Measurements from ENCODE around the gene NIF3L1. TPM values are rescaled to one million over a fixed set of nuclear protein-coding genes. Genes with fewer than 3 reads are reported as not detected.

The NIF3L1 gene
- total RNA-seq, 1 experiment from 2014 or later = 55.4 TPM

- no peak overlapping the region for H2BK5ac ChIP-seq (ENCODE audit: insufficient read length, low read length)
- Mint-ChIP-seq H3K4me3 (no peak overlapping the region), H3K36me3 (ENCODE audit: insufficient read depth in 1 of 3, low read depth in 3 of 3) (peaks cover 16 to 67% (median 63%) of the 10 kb centered on the region in 3 experiments; a peak in 6 of 7 replicates), H3K4me1 (no peaks in the 10 kb centered on the region), H3K27ac (no peak overlapping the region), H3K9me3 (no peaks in the 10 kb centered on the region), H3K27me3 (ENCODE audit: low read depth) (no peaks in the 10 kb centered on the region)
- no peak overlapping the region for H2BK12ac ChIP-seq (ENCODE audit: insufficient read length, low read depth, low read length)
- no peak overlapping the region for H3K9ac ChIP-seq (ENCODE audit: extremely low read depth, insufficient read length, low read length)
- H3K27ac ChIP-seq (ENCODE audit: insufficient read length, low read depth, low read length) = no peak overlapping the region
- no peak overlapping the region for H2BK120ac ChIP-seq (ENCODE audit: low read depth, low read length, poor library complexity, severe bottlenecking)
- no CpG with 5 or more reads among the region's 6 CpGs for WGBS (ENCODE audit: extremely low coverage, insufficient read length, low lambda C conversion rate)
- H2BK15ac ChIP-seq (ENCODE audit: low read depth, low read length) = no peak overlapping the region
- H3K9me3 ChIP-seq (ENCODE audit: control insufficient read depth, low read depth, low read length) = no peaks in the 10 kb centered on the region
- H4K91ac ChIP-seq (ENCODE audit: insufficient read length, low read depth, low read length) = no peak overlapping the region
- H3K27me3 ChIP-seq (ENCODE audit: insufficient read depth, low read length) = no peaks in the 10 kb centered on the region
- H4K5ac ChIP-seq (ENCODE audit: insufficient read length, low read depth, low read length) = no peak overlapping the region
- no peak overlapping the region for H3K23ac ChIP-seq (ENCODE audit: insufficient read length, low read depth, low read length)
- no peak overlapping the region for H3K4me2 ChIP-seq (ENCODE audit: insufficient read depth, insufficient read length, low read length)
- H3K79me1 ChIP-seq (ENCODE audit: insufficient read depth, low read depth, low read length, poor library complexity, severe bottlenecking) = no peaks in the 10 kb centered on the region
- no peak overlapping the region for H3K14ac ChIP-seq (ENCODE audit: insufficient read depth, low read length)
- no peak overlapping the region for H3K56ac ChIP-seq (ENCODE audit: insufficient read length, low read depth, low read length)
- H2AK5ac ChIP-seq (ENCODE audit: insufficient read length, low read length) = no peak overlapping the region
- TF ChIP-seq, protein P1, sequence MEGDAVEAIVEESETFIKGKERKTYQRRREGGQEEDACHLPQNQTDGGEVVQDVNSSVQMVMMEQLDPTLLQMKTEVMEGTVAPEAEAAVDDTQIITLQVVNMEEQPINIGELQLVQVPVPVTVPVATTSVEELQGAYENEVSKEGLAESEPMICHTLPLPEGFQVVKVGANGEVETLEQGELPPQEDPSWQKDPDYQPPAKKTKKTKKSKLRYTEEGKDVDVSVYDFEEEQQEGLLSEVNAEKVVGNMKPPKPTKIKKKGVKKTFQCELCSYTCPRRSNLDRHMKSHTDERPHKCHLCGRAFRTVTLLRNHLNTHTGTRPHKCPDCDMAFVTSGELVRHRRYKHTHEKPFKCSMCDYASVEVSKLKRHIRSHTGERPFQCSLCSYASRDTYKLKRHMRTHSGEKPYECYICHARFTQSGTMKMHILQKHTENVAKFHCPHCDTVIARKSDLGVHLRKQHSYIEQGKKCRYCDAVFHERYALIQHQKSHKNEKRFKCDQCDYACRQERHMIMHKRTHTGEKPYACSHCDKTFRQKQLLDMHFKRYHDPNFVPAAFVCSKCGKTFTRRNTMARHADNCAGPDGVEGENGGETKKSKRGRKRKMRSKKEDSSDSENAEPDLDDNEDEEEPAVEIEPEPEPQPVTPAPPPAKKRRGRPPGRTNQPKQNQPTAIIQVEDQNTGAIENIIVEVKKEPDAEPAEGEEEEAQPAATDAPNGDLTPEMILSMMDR (conservative IDR thresholded peaks at IDR 0.05) = no peak
- H2AFZ ChIP-seq (ENCODE audit: low read length) = no peak overlapping the region
- DNase-seq = no peak
- H4K20me1 ChIP-seq (ENCODE audit: control insufficient read depth, insufficient read depth, insufficient read length) = no peaks in the 10 kb centered on the region
- H4K8ac ChIP-seq (replicated peaks; ENCODE audit: insufficient read length, low read depth, low read length) = no peak overlapping the region
- no peaks in the 10 kb centered on the region for H3K23me2 ChIP-seq (ENCODE audit: insufficient read length, low read depth, low read length, poor library complexity, severe bottlenecking)
- H3K4me1 ChIP-seq (ENCODE audit: insufficient read depth, low read length) = no peaks in the 10 kb centered on the region
- no peaks in the 10 kb centered on the region for H3K79me2 ChIP-seq (ENCODE audit: insufficient read depth, low read length)
- H3K18ac ChIP-seq (ENCODE audit: insufficient read length, low read depth, low read length) = no peak overlapping the region
- no peak overlapping the region for H2BK20ac ChIP-seq (ENCODE audit: low read depth, low read length, poor library complexity, severe bottlenecking)
- no peak overlapping the region for H3K4ac ChIP-seq (ENCODE audit: low read depth, low read length)
- H3T11ph ChIP-seq (ENCODE audit: low read length) = no peak overlapping the region
Measured at GRCh38 chr2:200922439-200922838, 33.3 kb downstream of the NIF3L1 start.

Data from H9 (cell line).